IMR-90 (cell line): ENCODE data around the gene HERC6. TPM values are rescaled to one million over a fixed set of nuclear protein-coding genes. Genes with fewer than 3 reads are reported as not detected.
"Not testable (repeated sequence)": the region's sequence is repeated elsewhere in the genome, so short reads cannot be mapped to it uniquely, and the experiment has no call there.

Experiments
- ATAC-seq: fragments of 200-7000 bp; cut with Tn5 transposase; 2 replicates; pipeline ENCODE4 v1.9.1; 2020; ENCODE audit warnings: low read depth, mild to moderate bottlenecking, moderate library complexity
- BruUV-seq: library from RNA; stranded (reverse); fragments of 400-500 nt; replicated peaks from 2 replicates; lab custom pipeline; 2021; lab: Mats Ljungman, UMichigan
- CTCF ChIA-PET: fragments of 300-600 bp; formaldehyde crosslinking; extraction: SDS; loops from one replicate; lab custom pipeline; 2021; ENCODE audit warnings: antibody characterized with exemption; lab: Yijun Ruan, JAX
- POLR2A ChIA-PET: fragments of 300-600 bp; sonication (Branson Sonifier 250); formaldehyde crosslinking; loops from one replicate; lab custom pipeline; 2022; ENCODE audit warnings: antibody characterized with exemption; ENCODE audit not compliant: unreplicated experiment; lab: Charles Lee
- DNase-seq: peaks from one replicate; pipeline ENCODE4 v3.0.0; 2013
- H2AFZ ChIP-seq: replicated peaks from 2 replicates; pipeline ENCODE3; 2013; ENCODE audit warnings: low read length, mild to moderate bottlenecking; ENCODE audit not compliant: poor library complexity
- H2AK5ac ChIP-seq: 2 replicates; pipeline ENCODE4 v1.6.1; 2013; ENCODE audit warnings: low read depth, low read length, inconsistent platforms
- H2AK9ac ChIP-seq: replicated peaks from 2 replicates; pipeline ENCODE3; 2013; ENCODE audit warnings: mild to moderate bottlenecking, low read depth, low read length, moderate library complexity; ENCODE audit not compliant: poor library complexity
- H2BK120ac ChIP-seq: 2 replicates; pipeline ENCODE4 v1.6.1; 2013; ENCODE audit warnings: low read depth, low read length, inconsistent platforms
- H2BK15ac ChIP-seq: 3 replicates; pipeline ENCODE4 v1.6.1; 2013; ENCODE audit warnings: low read depth, low read length, inconsistent platforms
- H2BK20ac ChIP-seq: 2 replicates; pipeline ENCODE4 v1.6.1; 2013; ENCODE audit warnings: low read depth, mild to moderate bottlenecking, inconsistent platforms, low read length, moderate library complexity
- H2BK5ac ChIP-seq: 2 replicates; pipeline ENCODE4 v1.6.1; 2013; ENCODE audit warnings: mild to moderate bottlenecking, low read depth, low read length, inconsistent platforms; ENCODE audit not compliant: poor library complexity, severe bottlenecking
- H3K14ac ChIP-seq: replicated peaks from 2 replicates; pipeline ENCODE4 v1.6.1; 2013; ENCODE audit warnings: low read depth, low read length, inconsistent platforms
- H3K18ac ChIP-seq: 2 replicates; pipeline ENCODE4 v1.6.1; 2013; ENCODE audit warnings: low read depth, low read length, control low read depth
- H3K23ac ChIP-seq: 2 replicates; pipeline ENCODE4 v1.6.1; 2013; ENCODE audit warnings: low read depth, low read length, inconsistent platforms
- H3K27ac ChIP-seq: 2 replicates; pipeline ENCODE4 v1.5.1; 2013; ENCODE audit warnings: mild to moderate bottlenecking, control low read depth, low read length; ENCODE audit not compliant: insufficient read depth
- H3K27me3 ChIP-seq: 2 replicates; pipeline ENCODE4 v1.6.1; 2013; ENCODE audit warnings: low read length; ENCODE audit not compliant: control insufficient read depth, insufficient read depth
- H3K36me3 ChIP-seq: 2 replicates; pipeline ENCODE4 v1.6.1; 2013; ENCODE audit warnings: low read length, mixed read lengths; ENCODE audit not compliant: control insufficient read depth, insufficient read depth
- H3K4ac ChIP-seq: 2 replicates; pipeline ENCODE4 v1.6.1; 2013; ENCODE audit warnings: low read depth, low read length, inconsistent platforms
- H3K4me1 ChIP-seq: 2 replicates; pipeline ENCODE4 v1.6.1; 2013; ENCODE audit warnings: low read length, mixed read lengths; ENCODE audit not compliant: control insufficient read depth, insufficient read depth
- H3K4me2 ChIP-seq: 2 replicates; pipeline ENCODE4 v1.6.1; 2013; ENCODE audit warnings: low read depth, mild to moderate bottlenecking, control low read depth, low read length, moderate library complexity
- H3K4me3 ChIP-seq: 2 replicates; pipeline ENCODE4 v1.5.1; 2013; ENCODE audit warnings: low read depth, mild to moderate bottlenecking, control low read depth, low read length, moderate library complexity; ENCODE audit not compliant: insufficient read depth
- H3K56ac ChIP-seq: 2 replicates; pipeline ENCODE4 v1.6.1; 2013; ENCODE audit warnings: low read length, inconsistent platforms; ENCODE audit not compliant: insufficient read depth; ENCODE audit errors: extremely low read depth
- H3K79me1 ChIP-seq, 2 experiments: 2 replicates each; pipeline ENCODE4 v1.6.1; 2013; ENCODE audit warnings: low read length in 2 of 2, inconsistent platforms in 1 of 2, low read depth in 1 of 2
- H3K9ac ChIP-seq: 2 replicates; pipeline ENCODE4 v1.6.1; 2013; ENCODE audit warnings: low read depth, low read length, control low read depth
- H3K9me1 ChIP-seq: 2 replicates; pipeline ENCODE4 v1.6.1; 2013; ENCODE audit warnings: low read length, inconsistent platforms; ENCODE audit not compliant: insufficient read depth
- H3K9me3 ChIP-seq: 2 replicates; pipeline ENCODE4 v1.6.1; 2013; ENCODE audit warnings: low read length; ENCODE audit not compliant: control insufficient read depth, insufficient read depth
- H4K20me1 ChIP-seq: 2 replicates; pipeline ENCODE4 v1.6.1; 2013; ENCODE audit warnings: low read length, inconsistent platforms; ENCODE audit not compliant: insufficient read depth
- H4K5ac ChIP-seq: 2 replicates; pipeline ENCODE4 v1.6.1; 2013; ENCODE audit warnings: mild to moderate bottlenecking, low read depth, low read length, control low read depth
- H4K8ac ChIP-seq, 2 experiments: 2 replicates each; pipeline ENCODE4 v1.6.1; 2013; ENCODE audit warnings: low read depth in 2 of 2, low read length in 2 of 2, control low read depth in 1 of 2, inconsistent platforms in 1 of 2
- H4K91ac ChIP-seq: 2 replicates; pipeline ENCODE4 v1.6.1; 2013; ENCODE audit warnings: low read depth, low read length, inconsistent platforms; ENCODE audit not compliant: insufficient read depth
- BHLHE40 ChIP-seq: fragments of 150-350 bp; IDR thresholded peaks from 2 replicates; pipeline ENCODE4 v1.6.1; 2016; ENCODE audit warnings: mild to moderate bottlenecking, low read depth, low read length
- CEBPB ChIP-seq: IDR thresholded peaks from 2 replicates; pipeline ENCODE4 v1.6.1; 2012; ENCODE audit warnings: low read depth, low read length, improper control_type of control experiment
- FOS ChIP-seq: fragments of 150-350 bp; IDR thresholded peaks from 2 replicates; pipeline ENCODE4 v1.6.1; 2016; ENCODE audit warnings: low read depth, low read length
- MXI1 ChIP-seq: IDR thresholded peaks from 2 replicates; pipeline ENCODE4 v1.6.1; 2012; ENCODE audit warnings: low read depth, mild to moderate bottlenecking, low read length, moderate library complexity, borderline replicate concordance
- USF2 ChIP-seq: fragments of 150-350 bp; IDR thresholded peaks from 2 replicates; pipeline ENCODE4 v1.6.1; 2017; ENCODE audit warnings: mild to moderate bottlenecking, antibody characterized with exemption, low read length, low read depth
- WGBS, 2 experiments: methylation state at CpG; one replicate each; pipeline versions ENCODE4 v1.1.5 to v1.1.7; 2013; ENCODE audit warnings: missing lambda C conversion rate in 2 of 2; ENCODE audit not compliant: insufficient read length in 1 of 2; ENCODE audit errors: extremely low coverage in 2 of 2; 5-methylcytosine and 5-hydroxymethylcytosine counted together
- dilution Hi-C: fragments of 300-500 bp; cut with HindIII; formaldehyde crosslinking; loops from one replicate; pipeline ENCODE4 v1.14.3; 2018; ENCODE audit warnings: low sequenced_read_pairs; ENCODE audit not compliant: unreplicated experiment
- in situ Hi-C: fragments of 300-500 bp; cut with MboI; formaldehyde crosslinking; loops from 3 replicates; pipeline ENCODE4 v1.14.3; 2019; ENCODE audit warnings: low sequenced_read_pairs, inconsistent platforms, mixed read lengths
- intact Hi-C: fragments of 100-400 bp; cut with micrococcal nuclease; formaldehyde crosslinking; loops from 2 replicates; pipeline ENCODE4 v1.10.0; 2022
- polyA plus RNA-seq, 3 experiments: library from polyadenylated mRNA; depleted of rRNA; stranded (reverse); fragments of >200 nt; gene quantifications; 2 replicates each; pipeline ENCODE4 v1.2.3, GENCODE V29; 2012; ENCODE audit warnings: low replicate concordance in 1 of 3
- total RNA-seq: library from RNA; depleted of rRNA; stranded (reverse); fragments of >200 nt; gene quantifications from 2 replicates; pipeline ENCODE4 v1.2.3, GENCODE V29; 2012

The HERC6 gene
- total and polyA plus RNA-seq, 2 of the 4 experiments (the other 2 are of a cell fraction): 0.53 to 1.6 TPM

GRCh38 chr4:88341227-88342192 is 37.1 kb upstream of the HERC6 start:
- dilution Hi-C loops: no loop called here
- no peak overlapping the region for H2BK20ac ChIP-seq
- ChIA-PET CTCF (interaction anchor here (0.7 to 1.5 kb wide), 4 partner anchors 11 to 368 kb away, joined by 3 to 5 read pairs (median 4); no protein-coding TSS in a partner anchor), POLR2A (interaction anchor here (0.5 to 0.8 kb wide), 2 partner anchors 16 to 57 kb away, joined by 3 to 4 read pairs; partner anchors contain the start of gene PPM1K)
- H3K4me3 ChIP-seq: no peak overlapping the region
- H3K14ac ChIP-seq: no peak overlapping the region
- H2AFZ ChIP-seq: no peak overlapping the region
- H3K56ac ChIP-seq: no peak overlapping the region
- H3K4me1 ChIP-seq: no peaks in the 10 kb centered on the region
- in situ Hi-C loops: no loop called here
- H3K79me1 ChIP-seq: no peaks in the 10 kb centered on the region
- intact Hi-C loops: loop anchor here (5.0 kb wide), 1 partner anchor 59 kb away; the partner anchor contains the start of gene PPM1K
- peak; percentile 95 for DNase-seq
- no peaks in the 10 kb centered on the region for H3K9me1 ChIP-seq
- no peak overlapping the region for H3K4ac ChIP-seq
- no peaks in the 10 kb centered on the region for H4K20me1 ChIP-seq
- no peaks in the 10 kb centered on the region; the same call in 1 of the 2 replicates for H3K27me3 ChIP-seq
- no peak overlapping the region; the same call in 1 of the 2 replicates for H3K18ac ChIP-seq
- ATAC-seq: peak; percentile 99
- H3K36me3 ChIP-seq: no peaks in the 10 kb centered on the region
- no peak overlapping the region for H3K23ac ChIP-seq
- no peak overlapping the region for H2BK5ac ChIP-seq
- H2AK9ac ChIP-seq: no peak overlapping the region
- no peak overlapping the region for H2AK5ac ChIP-seq
- WGBS, 2 experiments: 20% methylated on average over 2 of the region's 8 CpGs; no CpG with 5 or more reads in 1 of the 2 experiments
- TF ChIP-seq MXI1 (no peak), FOS (peak; percentile 53; the same call in 1 of the 2 replicates), BHLHE40 (peak; percentile 12; the same call in 1 of the 2 replicates), USF2 (no peak), CEBPB (peak; percentile 44; the same call in 1 of the 2 replicates)
- H3K27ac ChIP-seq: no peak overlapping the region
- H4K91ac ChIP-seq: no peak overlapping the region
- BruUV-seq: no TSS peak
- H2BK15ac ChIP-seq: no peak overlapping the region
- H4K8ac ChIP-seq: no peak overlapping the region
- no peaks in the 10 kb centered on the region for H3K9me3 ChIP-seq
- H2BK120ac ChIP-seq: no peak overlapping the region
- no peak overlapping the region for H4K5ac ChIP-seq
- no peak overlapping the region for H3K9ac ChIP-seq
- H3K4me2 ChIP-seq: no peak overlapping the region

- dilution Hi-C loops, H3K18ac ChIP-seq, H3K27ac ChIP-seq, H3K4ac ChIP-seq, H2AK5ac ChIP-seq, intact Hi-C loops, H3K9ac ChIP-seq, H3K56ac ChIP-seq, H4K5ac ChIP-seq, POLR2A ChIA-PET, H3K23ac ChIP-seq, H2BK120ac ChIP-seq, H3K9me3 ChIP-seq, H3K36me3 ChIP-seq, H4K20me1 ChIP-seq, H3K4me3 ChIP-seq, H3K4me2 ChIP-seq, in situ Hi-C loops, H2BK20ac ChIP-seq, H3K9me1 ChIP-seq, H4K8ac ChIP-seq, H2AK9ac ChIP-seq, H3K27me3 ChIP-seq, BruUV-seq, H2BK5ac ChIP-seq, H3K14ac ChIP-seq, ATAC-seq, H3K4me1 ChIP-seq, H2BK15ac ChIP-seq, CTCF ChIA-PET, DNase-seq, H4K91ac ChIP-seq, H3K79me1 ChIP-seq, H2AFZ ChIP-seq: not testable (repeated sequence)
- WGBS, 2 experiments: no CpG with 5 or more reads among the region's 3 CpGs
These were observed 31.8 kb upstream of the HERC6 start for GRCh38 chr4:88346902-88347301.
